DND-41 (cell line): ENCODE data around the gene PCDHGA6.

ENCODE experiments used
- CTCF ChIP-seq: IDR thresholded peaks from 2 replicates; pipeline ENCODE4 v1.5.1; 2012; ENCODE audit warnings: borderline replicate concordance, low read length, moderate library complexity, mild to moderate bottlenecking; ENCODE audit not compliant: poor library complexity, severe bottlenecking; ENCODE audit errors: extremely low read depth
- EZH2 ChIP-seq: IDR thresholded peaks from 3 replicates; pipeline ENCODE4 v1.6.1; 2012; ENCODE audit warnings: borderline replicate concordance, low read depth, mild to moderate bottlenecking, moderate library complexity, low read length, inconsistent platforms; ENCODE audit not compliant: severe bottlenecking

- no peak for TF ChIP-seq CTCF
- no peak for TF ChIP-seq EZH2
Observed at GRCh38 chr5:141389153-141390042, 15.7 kb downstream of the PCDHGA6 start.
